Measurements from ENCODE around the gene IGDCC3. TPM values are rescaled to one million over a fixed set of nuclear protein-coding genes. Genes with fewer than 3 reads are reported as not detected.

Gene IGDCC3
- total RNA-seq, 6 donors from 2014 or later = 0.10 to 0.29 TPM; not detected in 4

- no peaks in the 10 kb centered on the region for H3K27me3 ChIP-seq
- WGBS, 2 donors = 71 to 74% methylated on average over 7 of the region's 7 CpGs
- no peaks in the 10 kb centered on the region for H3K36me3 ChIP-seq
- ATAC-seq (ENCODE audit: low FRiP score in 2 of 2) = no peak
- TF ChIP-seq EP300 (IDR thresholded peaks at IDR 0.05) (no peak), CTCF (IDR thresholded peaks at IDR 0.05) (no peak), POLR2AphosphoS5 (IDR thresholded peaks at IDR 0.05) (no peak), POLR2A (IDR thresholded peaks at IDR 0.05) (no peak)
- no peaks in the 10 kb centered on the region for H3K9me3 ChIP-seq
- H3K4me1 ChIP-seq = peaks cover 10 to 16% (median 15%) of the 10 kb centered on the region in 4 donors
- no peak for DNase-seq
- no peak overlapping the region for H3K4me3 ChIP-seq
- no peak overlapping the region for H3K27ac ChIP-seq
These were observed 88.4 kb downstream of the IGDCC3 start for GRCh38 chr15:65289261-65289854.

GRCh38 chr15:65287520-65287855 lies 90.3 kb downstream of the IGDCC3 start:
- no peak for DNase-seq
- no peak for ATAC-seq (ENCODE audit: low FRiP score in 2 of 2)
- Histone ChIP-seq H3K4me1 (peaks cover 10 to 16% (median 15%) of the 10 kb centered on the region in 4 donors), H3K27me3 (no peaks in the 10 kb centered on the region), H3K9me3 (no peaks in the 10 kb centered on the region), H3K36me3 (no peaks in the 10 kb centered on the region), H3K27ac (peak overlapping the region; percentile 85 to 90 (median 89)), H3K4me3 (peak overlapping the region in 2 of 4 donors; percentile 84)
- 82 to 96% methylated on average over 2 to 3 of the region's 3 CpGs for WGBS, 2 donors
- no peak for TF ChIP-seq EP300 (IDR thresholded peaks at IDR 0.05)
- TF ChIP-seq POLR2AphosphoS5 (IDR thresholded peaks at IDR 0.05) = no peak
- no peak for TF ChIP-seq POLR2A (IDR thresholded peaks at IDR 0.05)
- no peak for TF ChIP-seq CTCF (IDR thresholded peaks at IDR 0.05)

- peaks cover 10 to 16% (median 15%) of the 10 kb centered on the region in 4 donors for H3K4me1 ChIP-seq
- peak within 1 kb of the TSS; percentile 85 to 90 (median 89) for H3K27ac ChIP-seq
- TF ChIP-seq EP300 (IDR thresholded peaks at IDR 0.05) (no peak), POLR2A (IDR thresholded peaks at IDR 0.05) (peak in 3 of 4 donors; percentile 55 to 94 (median 67)), CTCF (IDR thresholded peaks at IDR 0.05) (peak; percentile 30 to 93 (median 63)), POLR2AphosphoS5 (IDR thresholded peaks at IDR 0.05) (peak; percentile 62 to 78)
- no peaks in the 10 kb centered on the region for H3K27me3 ChIP-seq
- no peaks in the 10 kb centered on the region for H3K36me3 ChIP-seq
- ATAC-seq (ENCODE audit: low FRiP score in 2 of 2) (peak; percentile 94 to 97), DNase-seq (peak; percentile 97 to 98)
- H3K4me3 ChIP-seq = peak within 1 kb of the TSS; percentile 57 to 84 (median 77)
- H3K9me3 ChIP-seq = no peaks in the 10 kb centered on the region
- WGBS, 2 donors = 3 to 11% methylated on average over 10 to 41 of the region's 62 CpGs
These were observed 90.9 kb downstream of the IGDCC3 start, which contains the start of gene PARP16 for GRCh38 chr15:65286704-65287519. Gene PARP16 (minus strand): TSS chr15:65286883. CDS start chr15:65286426, 457 bp downstream.

GRCh38 chr15:65286069-65286703 lies 91.6 kb downstream of the IGDCC3 start:
- peaks cover 10 to 16% (median 15%) of the 10 kb centered on the region in 4 donors for H3K4me1 ChIP-seq
- peak overlapping the region; percentile 85 to 90 (median 89) for H3K27ac ChIP-seq
- H3K4me3 ChIP-seq = peak overlapping the region; percentile 57 to 84 (median 77)
- no peaks in the 10 kb centered on the region for H3K36me3 ChIP-seq
- H3K27me3 ChIP-seq = no peaks in the 10 kb centered on the region
- ATAC-seq (ENCODE audit: low FRiP score in 2 of 2) (peak; percentile 49 to 75), DNase-seq (peak; percentile 40 to 92)
- no peaks in the 10 kb centered on the region for H3K9me3 ChIP-seq
- 1% methylated on average over 42 of the region's 52 CpGs; no CpG with 5 or more reads in 1 of the 2 donors for WGBS, 2 donors
- TF ChIP-seq POLR2AphosphoS5 (IDR thresholded peaks at IDR 0.05) (peak in 1 of 2 donors; percentile 6), EP300 (IDR thresholded peaks at IDR 0.05) (no peak)

All from upper lobe of left lung (tissue), 6 donors.